ENCODE measurements around the gene MYL4. TPM values are rescaled to one million over a fixed set of nuclear protein-coding genes. Genes with fewer than 3 reads are reported as not detected.
A peak's percentile ranks its signal among the peaks of the same experiment; 100 is the strongest.

Gene MYL4
- total and polyA plus RNA-seq, 5 donors from 2014 or later = not detected

DNA sequence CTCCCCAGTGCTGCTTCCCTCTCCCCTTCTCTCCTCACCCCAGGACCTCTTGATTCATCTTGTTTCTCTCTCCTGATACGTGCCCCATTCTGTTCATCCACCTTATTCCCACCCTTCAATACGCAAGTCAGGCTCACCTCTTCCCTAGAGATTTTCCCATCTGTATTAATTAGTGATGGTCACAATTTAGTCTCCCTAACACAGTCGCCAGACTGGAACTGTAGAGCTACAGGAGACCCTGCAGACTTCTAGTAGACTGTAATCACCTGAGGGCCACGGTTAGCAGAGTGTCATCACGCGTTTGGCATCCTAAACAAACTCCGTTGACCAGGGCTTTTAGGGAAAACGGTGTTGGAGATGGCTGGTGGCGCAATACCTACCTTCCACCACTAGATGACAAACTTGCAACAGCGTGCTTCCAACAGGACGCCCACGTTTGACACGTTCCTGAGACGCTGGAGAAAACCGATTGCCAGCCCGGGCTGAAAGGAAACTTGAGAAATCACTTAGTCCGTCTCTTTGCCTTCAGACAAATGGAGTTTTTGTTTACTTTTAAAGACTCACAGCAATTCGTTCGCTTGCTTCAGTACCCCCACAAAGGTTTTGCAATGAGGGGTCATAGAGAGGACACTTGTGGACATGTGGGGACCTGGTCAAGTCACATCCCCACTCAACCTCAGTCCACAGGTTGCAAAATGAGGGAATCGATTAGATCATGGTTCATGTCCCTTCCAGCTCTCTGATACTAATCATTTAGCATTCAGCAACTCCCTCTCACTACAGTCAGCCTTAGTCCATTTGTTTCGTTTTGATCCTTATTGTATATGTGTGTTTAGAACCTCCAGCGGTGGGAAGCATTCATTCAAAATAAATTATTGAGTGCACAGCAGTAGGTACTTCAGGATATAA, 20.6 kb downstream of the MYL4 start:
- H3K27ac Mint-ChIP-seq = peak overlapping the region in 2 of 3 donors; percentile 50 to 90
- no peaks in the 10 kb centered on the region for H3K36me3 Mint-ChIP-seq
- H3K4me1 ChIP-seq (ENCODE audit: control insufficient read depth, insufficient read depth, low read length, poor library complexity, severe bottlenecking) = peaks cover 3% of the 10 kb centered on the region

DNA sequence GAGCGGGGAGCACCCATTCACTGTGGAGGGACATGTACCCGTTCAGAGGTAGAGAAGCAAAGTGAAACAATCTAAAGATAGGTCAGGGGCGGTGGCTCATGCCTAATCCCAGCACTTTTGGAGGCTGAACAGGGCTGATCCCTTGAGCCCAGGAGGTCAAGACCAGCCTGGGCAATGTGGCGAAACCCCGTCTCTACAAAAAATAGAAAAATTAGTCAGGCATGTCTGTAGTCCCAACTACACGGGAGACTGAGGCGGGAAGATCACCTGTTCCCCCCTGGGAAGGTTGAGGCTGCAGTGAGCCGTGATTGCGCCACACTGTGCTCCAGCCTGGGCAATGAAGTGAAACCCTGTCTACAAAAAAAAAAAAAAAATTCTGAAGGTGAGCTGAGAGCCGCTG, 21.7 kb downstream of the MYL4 start:
- no peaks in the 10 kb centered on the region for H3K36me3 ChIP-seq (ENCODE audit: control insufficient read depth, insufficient read depth, low read length)
- H3K27ac ChIP-seq (ENCODE audit: insufficient read depth, low read length, poor library complexity, severe bottlenecking) = no peak overlapping the region
- peaks cover 0 to 13% (median 11%) of the 10 kb centered on the region in 4 donors for H3K4me1 Mint-ChIP-seq
- no peak for DNase-seq
- no peak overlapping the region for H3K4me3 ChIP-seq (ENCODE audit: low read depth, low read length)
- H3K9me3 Mint-ChIP-seq = no peaks in the 10 kb centered on the region
- H3K27ac Mint-ChIP-seq = peak overlapping the region in 1 of 3 donors; percentile 61
- peaks cover 3% of the 10 kb centered on the region for H3K4me1 ChIP-seq (ENCODE audit: control insufficient read depth, insufficient read depth, low read length, poor library complexity, severe bottlenecking)
- peaks cover 5% of the 10 kb centered on the region for H3K27me3 Mint-ChIP-seq
- no peaks in the 10 kb centered on the region for H3K27me3 ChIP-seq (ENCODE audit: control insufficient read depth, insufficient read depth, low read length)
- H3K36me3 Mint-ChIP-seq = no peaks in the 10 kb centered on the region
- no peaks in the 10 kb centered on the region for H3K9me3 ChIP-seq (ENCODE audit: control insufficient read depth in 2 of 2, low read length in 2 of 2)
- ATAC-seq (ENCODE audit: low read depth in 2 of 2) = no peak
- H3K4me3 Mint-ChIP-seq = no peak overlapping the region

More for the DNA sequence above, 20.6 kb downstream of the MYL4 start:
- no peaks in the 10 kb centered on the region for H3K9me3 ChIP-seq (ENCODE audit: control insufficient read depth in 2 of 2, low read length in 2 of 2)
- H3K27me3 ChIP-seq (ENCODE audit: control insufficient read depth, insufficient read depth, low read length) = no peaks in the 10 kb centered on the region
- ATAC-seq (ENCODE audit: low read depth in 2 of 2) = peak; percentile 74 to 85
- no peak overlapping the region for H3K27ac ChIP-seq (ENCODE audit: insufficient read depth, low read length, poor library complexity, severe bottlenecking)
- Mint-ChIP-seq H3K27me3 (peaks cover 5% of the 10 kb centered on the region), H3K4me1 (peaks cover 0 to 13% (median 11%) of the 10 kb centered on the region in 4 donors), H3K9me3 (no peaks in the 10 kb centered on the region), H3K4me3 (peak overlapping the region in 2 of 4 donors; percentile 67 to 72)
- peak; percentile 38 to 79 (median 54) for DNase-seq
- H3K4me3 ChIP-seq (ENCODE audit: low read depth, low read length) = peak overlapping the region; percentile 73
- no peaks in the 10 kb centered on the region for H3K36me3 ChIP-seq (ENCODE audit: control insufficient read depth, insufficient read depth, low read length)

- DNase-seq (no peak), ATAC-seq (ENCODE audit: low read depth in 2 of 2) (no peak)
Observed at GRCh38 chr17:47231334-47231733, 22.2 kb downstream of the MYL4 start.

DNA sequence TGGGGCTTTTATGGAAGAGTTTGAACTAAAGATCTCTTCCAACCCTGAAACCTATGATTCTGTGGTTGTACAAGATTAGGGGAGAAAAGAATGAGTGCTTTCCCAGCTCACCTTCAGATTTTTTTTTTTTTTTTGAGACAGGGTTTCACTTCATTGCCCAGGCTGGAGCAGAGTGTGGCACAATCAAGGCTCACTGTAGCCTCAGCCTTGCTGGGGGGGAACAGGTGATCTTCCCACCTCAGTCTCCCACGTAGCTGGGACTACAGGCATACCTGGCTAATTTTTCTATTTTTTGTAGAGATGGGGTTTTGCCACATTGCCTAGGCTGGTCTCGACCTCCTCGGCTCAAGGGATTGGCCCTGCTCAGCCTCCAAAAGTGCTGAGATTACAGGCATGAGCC, 22.7 kb downstream of the MYL4 start:
- no peak overlapping the region for H3K4me3 ChIP-seq (ENCODE audit: low read depth, low read length)
- Mint-ChIP-seq H3K9me3 (no peaks in the 10 kb centered on the region), H3K4me1 (peaks cover 0 to 13% (median 11%) of the 10 kb centered on the region in 4 donors), H3K36me3 (no peaks in the 10 kb centered on the region), H3K27me3 (peaks cover 5% of the 10 kb centered on the region), H3K27ac (no peak overlapping the region), H3K4me3 (no peak overlapping the region)
- H3K36me3 ChIP-seq (ENCODE audit: control insufficient read depth, insufficient read depth, low read length) = no peaks in the 10 kb centered on the region
- H3K27me3 ChIP-seq (ENCODE audit: control insufficient read depth, insufficient read depth, low read length) = no peaks in the 10 kb centered on the region
- ATAC-seq (ENCODE audit: low read depth in 2 of 2) = no peak
- DNase-seq = no peak
- no peaks in the 10 kb centered on the region for H3K9me3 ChIP-seq (ENCODE audit: control insufficient read depth in 2 of 2, low read length in 2 of 2)
- H3K4me1 ChIP-seq (ENCODE audit: control insufficient read depth, insufficient read depth, low read length, poor library complexity, severe bottlenecking) = peaks cover 3% of the 10 kb centered on the region
- H3K27ac ChIP-seq (ENCODE audit: insufficient read depth, low read length, poor library complexity, severe bottlenecking) = no peak overlapping the region

More at GRCh38 chr17:47231334-47231733, 22.2 kb downstream of the MYL4 start:
- Histone ChIP-seq H3K9me3 (ENCODE audit: control insufficient read depth in 2 of 2, low read length in 2 of 2) (no peaks in the 10 kb centered on the region), H3K36me3 (ENCODE audit: control insufficient read depth, insufficient read depth, low read length) (no peaks in the 10 kb centered on the region), H3K4me1 (ENCODE audit: control insufficient read depth, insufficient read depth, low read length, poor library complexity, severe bottlenecking) (peaks cover 3% of the 10 kb centered on the region), H3K4me3 (ENCODE audit: low read depth, low read length) (no peak overlapping the region), H3K27me3 (ENCODE audit: control insufficient read depth, insufficient read depth, low read length) (no peaks in the 10 kb centered on the region), H3K27ac (ENCODE audit: insufficient read depth, low read length, poor library complexity, severe bottlenecking) (no peak overlapping the region)
- H3K36me3 Mint-ChIP-seq = no peaks in the 10 kb centered on the region
- peak overlapping the region in 1 of 3 donors; percentile 29 for H3K27ac Mint-ChIP-seq
- H3K4me1 Mint-ChIP-seq = peaks cover 0 to 13% (median 11%) of the 10 kb centered on the region in 4 donors
- H3K9me3 Mint-ChIP-seq = no peaks in the 10 kb centered on the region
- peaks cover 5% of the 10 kb centered on the region for H3K27me3 Mint-ChIP-seq
- H3K4me3 Mint-ChIP-seq = no peak overlapping the region

GRCh38 chr17:47232465-47232864, 23.3 kb downstream of the MYL4 start:
- ATAC-seq (ENCODE audit: low read depth in 2 of 2) (no peak), DNase-seq (no peak)
- Mint-ChIP-seq H3K27me3 (peaks cover 5% of the 10 kb centered on the region), H3K9me3 (no peaks in the 10 kb centered on the region), H3K36me3 (no peaks in the 10 kb centered on the region), H3K4me1 (peaks cover 0 to 13% (median 11%) of the 10 kb centered on the region in 4 donors), H3K4me3 (no peak overlapping the region), H3K27ac (no peak overlapping the region)
- H3K27me3 ChIP-seq (ENCODE audit: control insufficient read depth, insufficient read depth, low read length) = no peaks in the 10 kb centered on the region
- H3K36me3 ChIP-seq (ENCODE audit: control insufficient read depth, insufficient read depth, low read length) = no peaks in the 10 kb centered on the region
- no peaks in the 10 kb centered on the region for H3K9me3 ChIP-seq (ENCODE audit: control insufficient read depth in 2 of 2, low read length in 2 of 2)
- H3K4me1 ChIP-seq (ENCODE audit: control insufficient read depth, insufficient read depth, low read length, poor library complexity, severe bottlenecking) = peaks cover 3% of the 10 kb centered on the region
- no peak overlapping the region for H3K4me3 ChIP-seq (ENCODE audit: low read depth, low read length)
- H3K27ac ChIP-seq (ENCODE audit: insufficient read depth, low read length, poor library complexity, severe bottlenecking) = no peak overlapping the region

DNA sequence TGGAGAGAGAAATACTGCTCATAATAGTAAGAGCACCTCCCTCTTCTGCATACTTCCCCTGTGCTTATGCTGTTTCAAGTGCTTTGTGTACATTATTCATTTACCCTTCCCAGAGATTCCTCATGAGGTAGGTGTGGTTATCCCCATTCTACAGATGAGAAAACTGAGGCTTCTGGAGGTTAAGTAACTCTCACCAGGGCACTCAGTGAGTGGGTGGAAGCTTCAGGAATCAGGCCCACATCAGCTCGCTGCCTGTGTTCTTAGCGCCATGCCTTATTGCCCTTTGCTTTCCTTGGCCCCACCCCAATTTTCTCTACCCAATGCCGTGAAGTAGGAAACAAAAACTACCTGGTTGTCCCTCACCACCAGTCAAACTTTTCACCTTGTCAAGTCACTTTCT, 26.4 kb downstream of the MYL4 start:
- H3K27ac Mint-ChIP-seq = no peak overlapping the region
- DNase-seq (no peak), ATAC-seq (ENCODE audit: low read depth in 2 of 2) (no peak)
- H3K4me3 Mint-ChIP-seq = no peak overlapping the region
- Histone ChIP-seq H3K4me3 (ENCODE audit: low read depth, low read length) (no peak overlapping the region), H3K36me3 (ENCODE audit: control insufficient read depth, insufficient read depth, low read length) (no peaks in the 10 kb centered on the region), H3K4me1 (ENCODE audit: control insufficient read depth, insufficient read depth, low read length, poor library complexity, severe bottlenecking) (no peaks in the 10 kb centered on the region), H3K9me3 (ENCODE audit: control insufficient read depth in 2 of 2, low read length in 2 of 2) (no peaks in the 10 kb centered on the region), H3K27ac (ENCODE audit: insufficient read depth, low read length, poor library complexity, severe bottlenecking) (no peak overlapping the region), H3K27me3 (ENCODE audit: control insufficient read depth, insufficient read depth, low read length) (no peaks in the 10 kb centered on the region)
- no peaks in the 10 kb centered on the region for H3K9me3 Mint-ChIP-seq
- H3K4me1 Mint-ChIP-seq = peaks cover 0 to 2% (median under 1%) of the 10 kb centered on the region in 4 donors
- H3K36me3 Mint-ChIP-seq = no peaks in the 10 kb centered on the region
- H3K27me3 Mint-ChIP-seq = no peaks in the 10 kb centered on the region

GRCh38 chr17:47235923-47236322, 26.8 kb downstream of the MYL4 start:
- no peak overlapping the region for H3K4me3 ChIP-seq (ENCODE audit: low read depth, low read length)
- H3K27me3 Mint-ChIP-seq = no peaks in the 10 kb centered on the region
- no peak overlapping the region for H3K4me3 Mint-ChIP-seq
- no peaks in the 10 kb centered on the region for H3K27me3 ChIP-seq (ENCODE audit: control insufficient read depth, insufficient read depth, low read length)
- H3K27ac Mint-ChIP-seq = no peak overlapping the region
- H3K36me3 Mint-ChIP-seq = no peaks in the 10 kb centered on the region
- ATAC-seq (ENCODE audit: low read depth in 2 of 2) = no peak
- H3K9me3 ChIP-seq (ENCODE audit: control insufficient read depth in 2 of 2, low read length in 2 of 2) = no peaks in the 10 kb centered on the region
- H3K4me1 Mint-ChIP-seq = peaks cover 0 to 2% (median 0%) of the 10 kb centered on the region in 4 donors
- no peaks in the 10 kb centered on the region for H3K9me3 Mint-ChIP-seq
- no peaks in the 10 kb centered on the region for H3K36me3 ChIP-seq (ENCODE audit: control insufficient read depth, insufficient read depth, low read length)
- H3K27ac ChIP-seq (ENCODE audit: insufficient read depth, low read length, poor library complexity, severe bottlenecking) = no peak overlapping the region
- DNase-seq = no peak
- no peaks in the 10 kb centered on the region for H3K4me1 ChIP-seq (ENCODE audit: control insufficient read depth, insufficient read depth, low read length, poor library complexity, severe bottlenecking)

DNA sequence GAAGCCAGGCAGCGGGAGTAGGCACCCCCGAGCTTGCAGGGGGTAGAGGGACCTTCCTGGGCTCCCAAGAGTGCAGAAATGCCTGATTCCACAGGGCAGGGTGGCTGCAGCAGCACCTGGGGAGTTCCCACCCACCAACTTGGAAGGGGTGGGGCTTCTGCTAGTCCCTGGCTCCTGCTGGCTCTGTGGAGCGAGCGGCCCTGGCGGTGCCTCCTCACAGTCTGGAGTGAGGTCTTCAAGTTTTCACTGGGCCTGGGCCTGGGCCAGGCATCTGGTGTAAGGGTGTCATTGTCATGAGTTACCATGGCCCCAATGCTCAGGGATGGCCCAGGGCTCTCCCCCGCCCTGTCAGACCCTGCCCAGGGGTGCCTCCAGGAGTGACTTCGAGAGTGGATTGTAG, 28.7 kb downstream of the MYL4 start:
- H3K27me3 ChIP-seq (ENCODE audit: control insufficient read depth, insufficient read depth, low read length) = no peaks in the 10 kb centered on the region
- no peak overlapping the region for H3K4me3 Mint-ChIP-seq
- H3K36me3 Mint-ChIP-seq = no peaks in the 10 kb centered on the region
- ATAC-seq (ENCODE audit: low read depth in 2 of 2) (no peak), DNase-seq (no peak)
- H3K4me1 ChIP-seq (ENCODE audit: control insufficient read depth, insufficient read depth, low read length, poor library complexity, severe bottlenecking) = no peaks in the 10 kb centered on the region
- H3K4me3 ChIP-seq (ENCODE audit: low read depth, low read length) = no peak overlapping the region
- peaks cover 0 to 2% (median 0%) of the 10 kb centered on the region in 4 donors for H3K4me1 Mint-ChIP-seq
- no peak overlapping the region for H3K27ac Mint-ChIP-seq
- no peaks in the 10 kb centered on the region for H3K9me3 Mint-ChIP-seq
- H3K36me3 ChIP-seq (ENCODE audit: control insufficient read depth, insufficient read depth, low read length) = no peaks in the 10 kb centered on the region
- H3K27ac ChIP-seq (ENCODE audit: insufficient read depth, low read length, poor library complexity, severe bottlenecking) = no peak overlapping the region
- no peaks in the 10 kb centered on the region for H3K27me3 Mint-ChIP-seq
- no peaks in the 10 kb centered on the region for H3K9me3 ChIP-seq (ENCODE audit: control insufficient read depth in 2 of 2, low read length in 2 of 2)
